GM21717 (cell line): Measurements from ENCODE around the gene SNRPA.
"Not testable (repeated sequence)": the region's sequence is repeated elsewhere in the genome, so short reads cannot be mapped to it uniquely, and the experiment has no call there.

Experiments
- ATAC-seq: cut with Tn5 transposase; IDR thresholded peaks from one replicate; pipeline ENCODE4 v1.9.1; 2021; ENCODE audit warnings: mild to moderate bottlenecking, moderate library complexity; ENCODE audit not compliant: unreplicated experiment

Gene SNRPA

GRCh38 chr19:40743926-40744325, 7.1 kb upstream of the SNRPA start:
- ATAC-seq: no peak

- no peak for ATAC-seq
Observed at GRCh38 chr19:40744554-40745401, 6.2 kb upstream of the SNRPA start.

DNA sequence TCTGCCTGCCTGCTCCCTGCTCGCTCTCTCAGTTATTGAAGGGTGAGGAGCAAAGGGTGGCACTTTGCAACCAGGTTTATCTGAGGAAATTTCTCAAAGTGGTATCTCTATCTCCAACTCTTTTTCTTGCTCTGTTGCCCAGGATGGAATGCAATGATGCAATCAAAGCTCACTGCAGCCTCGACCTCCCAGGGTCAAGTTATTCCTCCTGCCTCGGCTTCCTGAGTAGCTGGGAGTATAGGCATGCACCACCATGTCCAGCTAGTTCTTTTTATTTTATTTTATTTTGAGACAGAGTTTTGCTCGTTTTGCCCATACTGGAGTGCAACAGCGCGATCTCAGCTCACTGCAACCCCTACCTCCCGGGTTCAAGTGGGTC, 5.6 kb upstream of the SNRPA start:
- no peak for ATAC-seq

DNA sequence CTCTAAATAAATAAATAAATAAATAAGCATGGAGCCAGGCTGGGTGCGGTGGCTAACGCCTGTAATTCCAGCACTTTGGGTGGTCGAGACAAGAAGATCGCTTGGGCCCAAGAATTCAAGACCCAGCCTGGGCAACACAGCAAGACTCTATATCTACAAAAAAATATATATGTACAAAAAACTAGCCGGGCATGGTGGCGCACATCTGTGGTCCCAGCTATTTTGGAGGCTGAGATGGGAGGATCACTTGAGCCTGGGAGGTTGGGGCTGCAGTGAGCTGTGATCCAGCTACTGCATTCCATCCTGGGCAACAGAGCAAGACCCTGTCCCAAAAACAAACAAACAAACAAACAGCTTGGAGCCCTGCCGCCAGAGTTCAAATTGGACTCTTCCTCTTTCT, 3.5 kb upstream of the SNRPA start:
- no peak for ATAC-seq

DNA sequence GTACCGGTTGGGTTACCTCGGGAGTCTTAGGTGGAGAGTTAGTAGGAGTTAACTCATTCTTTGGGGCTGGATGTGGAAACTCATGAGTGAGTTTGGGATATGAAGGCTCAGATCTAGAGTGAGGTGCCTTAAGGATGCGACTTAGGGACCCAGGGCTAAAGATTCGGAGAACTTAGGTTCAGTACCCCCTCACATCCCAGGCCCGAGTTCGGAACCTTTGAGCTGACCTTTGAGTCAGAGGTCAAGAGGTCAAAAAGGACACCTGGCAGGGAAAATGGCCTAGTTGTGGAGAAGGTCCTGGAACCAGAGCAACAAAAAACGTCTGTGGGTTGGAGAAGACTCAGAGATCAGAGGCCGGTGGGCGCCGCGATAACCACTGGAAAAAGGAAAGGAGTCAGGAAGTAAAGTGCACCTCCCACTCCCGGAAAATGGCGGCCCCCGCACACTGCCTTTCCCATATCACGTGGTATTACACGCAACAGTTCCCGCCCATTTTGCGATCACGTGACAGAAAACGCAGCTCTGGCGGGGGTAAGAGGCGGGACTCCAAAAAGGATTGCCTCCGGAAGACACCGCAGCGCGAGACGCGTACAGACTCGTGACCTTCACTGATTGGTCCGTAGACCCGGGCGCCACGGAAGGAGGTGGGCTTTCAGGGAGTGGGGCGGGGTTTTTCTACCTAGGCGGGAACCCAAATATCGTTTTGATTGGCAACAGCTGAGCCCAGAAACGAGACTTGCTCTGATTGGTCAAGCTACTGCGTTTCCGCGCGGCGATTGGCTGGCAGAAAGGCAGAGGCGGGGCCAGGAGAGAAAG, 737 bp upstream of the SNRPA start, which contains the start of gene ACTMAP:
Gene ACTMAP, minus strand, starts transcription at position 420 of the 816 bp plus-strand sequence. CDS start 674 bp downstream, outside the sequence.
- ATAC-seq: peak; percentile 79

- no peak for ATAC-seq
Observed at GRCh38 chr19:40752257-40752781, 1.3 kb downstream of the SNRPA start.

DNA sequence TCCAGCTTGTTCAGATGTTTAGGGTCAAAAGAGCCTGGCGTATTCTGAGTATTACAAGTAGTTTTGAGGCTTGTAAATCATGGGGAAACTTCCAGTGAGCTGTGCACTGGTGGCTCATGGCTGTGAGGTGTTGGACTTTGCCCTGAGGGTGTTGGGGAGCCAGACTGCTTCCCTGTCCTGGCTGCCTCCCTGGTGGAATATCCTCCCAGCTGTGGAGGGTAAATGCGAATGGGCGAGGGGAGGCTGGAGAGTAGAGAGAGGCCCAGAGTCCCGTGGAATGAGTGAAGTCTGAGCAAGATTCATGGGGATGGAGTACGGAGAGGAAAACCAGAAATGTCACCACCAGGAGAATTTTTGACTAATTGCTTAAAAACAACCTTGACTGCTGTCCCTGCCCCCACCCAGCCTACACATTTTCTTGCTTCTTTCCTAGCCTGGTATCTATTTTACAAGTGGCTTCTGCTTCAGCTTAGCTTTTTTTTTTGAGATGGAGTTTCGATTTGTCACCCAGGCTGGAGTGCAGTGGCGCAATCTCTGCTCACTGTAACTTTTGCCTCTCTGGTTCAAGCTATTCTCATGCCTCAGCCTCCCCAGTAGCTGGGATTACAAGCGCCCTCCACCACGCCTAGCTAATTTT, 3.7 kb downstream of the SNRPA start:
- ATAC-seq: no peak

- ATAC-seq: no peak
Observed at GRCh38 chr19:40755248-40755624, 4.2 kb downstream of the SNRPA start.

- ATAC-seq: no peak
Observed at GRCh38 chr19:40755791-40756190, 4.8 kb downstream of the SNRPA start.

DNA sequence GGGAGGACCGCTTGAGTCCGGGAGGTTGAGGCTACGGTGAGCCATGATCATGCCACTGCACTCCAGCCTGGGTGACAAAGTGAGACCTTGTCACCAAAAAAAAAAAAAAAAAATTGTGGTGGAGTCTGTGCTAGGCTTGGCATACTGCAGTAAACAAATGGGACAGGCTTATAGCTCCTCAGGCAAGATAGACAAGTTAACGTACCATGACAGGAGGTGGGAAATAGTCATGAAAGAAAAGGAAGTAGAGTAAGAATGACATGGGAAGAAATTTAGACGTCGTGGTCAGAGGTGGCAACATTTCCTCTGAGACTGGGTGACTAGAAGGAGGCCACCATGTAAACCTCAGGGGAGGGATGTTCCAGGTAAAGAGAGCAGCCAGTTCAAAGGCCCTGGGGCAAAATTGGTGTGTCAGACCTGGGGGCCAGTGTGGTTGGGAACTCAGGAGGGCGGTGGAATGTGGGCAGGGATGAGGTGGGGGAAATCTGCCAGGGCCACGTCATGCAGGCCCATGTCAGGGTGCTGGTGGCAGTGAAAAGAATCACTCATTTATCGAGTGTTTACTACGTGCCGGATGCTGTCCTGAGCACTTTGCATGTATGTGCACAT, 5.6 kb downstream of the SNRPA start:
- no peak for ATAC-seq

DNA sequence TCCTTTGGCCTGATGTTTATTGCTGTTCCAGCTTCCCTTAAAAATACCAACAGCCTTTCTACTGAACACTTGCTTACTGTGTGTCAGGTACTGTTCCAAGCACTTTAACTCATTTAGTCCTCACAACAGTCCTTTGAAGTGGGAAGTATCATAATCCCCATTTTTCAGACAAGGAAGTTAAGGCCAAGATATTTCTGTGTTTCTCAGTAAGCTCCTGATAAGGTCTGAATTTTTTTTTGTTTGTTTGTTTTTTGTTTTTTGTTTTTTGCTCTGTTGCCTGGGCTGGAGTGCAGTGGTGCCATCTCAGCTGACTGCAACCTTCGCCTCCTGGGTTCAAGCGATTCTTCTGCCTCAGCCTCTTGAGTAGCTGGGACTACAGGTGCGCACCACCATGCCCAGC, 7.5 kb downstream of the SNRPA start:
- ATAC-seq: no peak

- ATAC-seq: no peak
Observed at GRCh38 chr19:40759352-40759751, 8.3 kb downstream of the SNRPA start.

GRCh38 chr19:40762754-40763470, 11.9 kb downstream of the SNRPA start:
- no peak for ATAC-seq

DNA sequence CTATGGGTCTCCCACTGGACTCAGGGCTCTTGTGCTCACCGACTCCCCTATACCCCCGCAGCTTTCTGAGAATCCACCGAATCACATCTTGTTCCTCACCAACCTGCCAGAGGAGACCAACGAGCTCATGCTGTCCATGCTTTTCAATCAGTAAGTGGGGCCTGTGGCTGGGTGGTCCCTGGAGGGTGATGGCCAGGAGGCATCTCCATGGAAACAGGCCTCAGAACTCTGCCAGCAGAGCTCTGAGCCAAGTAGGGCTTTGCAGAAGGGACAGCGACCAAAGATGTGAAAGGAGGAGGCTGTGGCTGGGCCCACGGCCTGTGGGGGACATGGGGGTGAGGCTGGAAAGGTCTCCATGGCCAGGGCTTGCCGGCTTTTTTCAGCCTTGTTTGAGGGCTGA, 12.5 kb downstream of the SNRPA start:
- no peak for ATAC-seq

GRCh38 chr19:40763963-40764362, 13.0 kb downstream of the SNRPA start:
- no peak for ATAC-seq

DNA sequence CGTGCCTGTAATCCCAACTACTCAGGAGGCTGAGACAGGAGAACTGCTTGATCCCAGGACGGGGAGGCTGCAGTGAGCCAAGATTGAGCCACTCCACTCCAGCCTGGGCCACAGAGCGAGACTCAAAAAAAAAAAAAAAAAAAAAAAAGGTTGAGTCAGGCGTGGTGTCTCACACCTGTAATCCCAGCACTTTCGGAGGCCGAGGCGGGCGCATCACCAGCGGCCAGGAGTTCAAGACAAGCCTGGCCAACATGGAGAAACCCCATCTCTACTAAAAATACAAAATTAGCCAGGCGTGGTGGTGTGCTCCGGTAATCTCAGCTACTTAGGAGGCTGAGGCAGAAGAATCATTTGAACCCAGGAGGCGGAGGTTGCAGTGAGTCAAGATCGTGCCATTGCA, 15.4 kb downstream of the SNRPA start:
- ATAC-seq: not testable (repeated sequence)

- no peak for ATAC-seq
Observed at GRCh38 chr19:40768869-40769268, 17.9 kb downstream of the SNRPA start.

DNA sequence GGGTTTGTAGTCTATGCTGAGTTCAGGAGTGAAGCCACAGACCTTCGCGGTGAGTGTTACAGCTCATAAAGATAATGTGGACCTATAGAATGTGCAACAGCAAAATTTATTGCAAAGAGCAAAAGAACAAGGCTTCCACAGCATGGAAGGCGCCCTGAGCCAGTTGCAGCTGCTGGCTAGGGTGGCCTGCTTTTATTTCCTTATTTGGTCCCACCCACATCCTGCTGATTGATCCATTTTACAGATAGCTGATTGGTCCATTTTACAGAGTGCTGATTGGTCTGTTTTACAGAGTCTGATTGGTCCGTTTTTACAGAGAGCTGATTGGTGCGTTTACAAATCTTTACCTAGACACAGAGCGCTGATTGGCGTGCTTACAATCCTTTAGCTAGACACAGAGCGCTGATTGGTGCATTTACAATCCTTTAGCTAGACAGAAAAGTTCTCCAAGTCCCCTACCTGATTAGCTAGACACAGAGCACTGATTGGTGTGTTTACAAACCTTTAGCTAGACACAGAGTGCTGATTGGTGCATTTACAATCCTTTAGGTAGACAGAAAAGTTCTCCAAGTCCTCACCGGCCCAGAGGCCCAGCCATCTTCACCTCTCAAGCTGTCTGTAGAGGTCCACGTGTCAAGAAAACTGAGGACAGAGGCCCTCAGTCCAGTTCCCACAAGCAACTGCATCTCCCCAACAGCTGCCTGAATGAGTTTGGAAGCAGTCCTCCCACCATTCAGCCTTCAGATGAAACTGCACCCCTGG, 20.3 kb downstream of the SNRPA start:
- not testable (repeated sequence) for ATAC-seq

- no peak for ATAC-seq
Observed at GRCh38 chr19:40774916-40775631, 24.1 kb downstream of the SNRPA start, which contains the start of gene MIA. MIA (plus strand) TSS chr19:40775521; CDS start chr19:40775543, 22 bp downstream.
